ENCODE measurements around the gene CEP104.

CEP104 gene

GRCh38 chr1:3899754-3900149 lies 42.7 kb upstream of the CEP104 start:
- Histone ChIP-seq H3K27ac (replicated peaks) (peak overlapping the region; percentile 99), H3K4me3 (replicated peaks; ENCODE audit: insufficient read depth, low read length) (peak overlapping the region; percentile 91), H3K27me3 (ENCODE audit: insufficient read depth, poor library complexity, severe bottlenecking) (no peaks in the 10 kb centered on the region)
- no peak for DNase-seq (ENCODE audit: low read depth in 1 of 2, low spot score in 1 of 2)
- TF ChIP-seq, protein P1, sequence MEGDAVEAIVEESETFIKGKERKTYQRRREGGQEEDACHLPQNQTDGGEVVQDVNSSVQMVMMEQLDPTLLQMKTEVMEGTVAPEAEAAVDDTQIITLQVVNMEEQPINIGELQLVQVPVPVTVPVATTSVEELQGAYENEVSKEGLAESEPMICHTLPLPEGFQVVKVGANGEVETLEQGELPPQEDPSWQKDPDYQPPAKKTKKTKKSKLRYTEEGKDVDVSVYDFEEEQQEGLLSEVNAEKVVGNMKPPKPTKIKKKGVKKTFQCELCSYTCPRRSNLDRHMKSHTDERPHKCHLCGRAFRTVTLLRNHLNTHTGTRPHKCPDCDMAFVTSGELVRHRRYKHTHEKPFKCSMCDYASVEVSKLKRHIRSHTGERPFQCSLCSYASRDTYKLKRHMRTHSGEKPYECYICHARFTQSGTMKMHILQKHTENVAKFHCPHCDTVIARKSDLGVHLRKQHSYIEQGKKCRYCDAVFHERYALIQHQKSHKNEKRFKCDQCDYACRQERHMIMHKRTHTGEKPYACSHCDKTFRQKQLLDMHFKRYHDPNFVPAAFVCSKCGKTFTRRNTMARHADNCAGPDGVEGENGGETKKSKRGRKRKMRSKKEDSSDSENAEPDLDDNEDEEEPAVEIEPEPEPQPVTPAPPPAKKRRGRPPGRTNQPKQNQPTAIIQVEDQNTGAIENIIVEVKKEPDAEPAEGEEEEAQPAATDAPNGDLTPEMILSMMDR (IDR thresholded peaks at IDR 0.05; ENCODE audit: insufficient read depth, low read length): no peak
- TF ChIP-seq POLR2AphosphoS5 (IDR thresholded peaks at IDR 0.05; ENCODE audit: low read depth): no peak
- no peak for TF ChIP-seq SPI1 (IDR thresholded peaks at IDR 0.05; ENCODE audit: borderline replicate concordance, low read depth)
- TF ChIP-seq, protein P2, sequence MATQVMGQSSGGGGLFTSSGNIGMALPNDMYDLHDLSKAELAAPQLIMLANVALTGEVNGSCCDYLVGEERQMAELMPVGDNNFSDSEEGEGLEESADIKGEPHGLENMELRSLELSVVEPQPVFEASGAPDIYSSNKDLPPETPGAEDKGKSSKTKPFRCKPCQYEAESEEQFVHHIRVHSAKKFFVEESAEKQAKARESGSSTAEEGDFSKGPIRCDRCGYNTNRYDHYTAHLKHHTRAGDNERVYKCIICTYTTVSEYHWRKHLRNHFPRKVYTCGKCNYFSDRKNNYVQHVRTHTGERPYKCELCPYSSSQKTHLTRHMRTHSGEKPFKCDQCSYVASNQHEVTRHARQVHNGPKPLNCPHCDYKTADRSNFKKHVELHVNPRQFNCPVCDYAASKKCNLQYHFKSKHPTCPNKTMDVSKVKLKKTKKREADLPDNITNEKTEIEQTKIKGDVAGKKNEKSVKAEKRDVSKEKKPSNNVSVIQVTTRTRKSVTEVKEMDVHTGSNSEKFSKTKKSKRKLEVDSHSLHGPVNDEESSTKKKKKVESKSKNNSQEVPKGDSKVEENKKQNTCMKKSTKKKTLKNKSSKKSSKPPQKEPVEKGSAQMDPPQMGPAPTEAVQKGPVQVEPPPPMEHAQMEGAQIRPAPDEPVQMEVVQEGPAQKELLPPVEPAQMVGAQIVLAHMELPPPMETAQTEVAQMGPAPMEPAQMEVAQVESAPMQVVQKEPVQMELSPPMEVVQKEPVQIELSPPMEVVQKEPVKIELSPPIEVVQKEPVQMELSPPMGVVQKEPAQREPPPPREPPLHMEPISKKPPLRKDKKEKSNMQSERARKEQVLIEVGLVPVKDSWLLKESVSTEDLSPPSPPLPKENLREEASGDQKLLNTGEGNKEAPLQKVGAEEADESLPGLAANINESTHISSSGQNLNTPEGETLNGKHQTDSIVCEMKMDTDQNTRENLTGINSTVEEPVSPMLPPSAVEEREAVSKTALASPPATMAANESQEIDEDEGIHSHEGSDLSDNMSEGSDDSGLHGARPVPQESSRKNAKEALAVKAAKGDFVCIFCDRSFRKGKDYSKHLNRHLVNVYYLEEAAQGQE (IDR thresholded peaks at IDR 0.05; ENCODE audit: insufficient replicate concordance, low read depth): no peak
- TF ChIP-seq GABPA (IDR thresholded peaks at IDR 0.05; ENCODE audit: low read depth): no peak

DNA sequence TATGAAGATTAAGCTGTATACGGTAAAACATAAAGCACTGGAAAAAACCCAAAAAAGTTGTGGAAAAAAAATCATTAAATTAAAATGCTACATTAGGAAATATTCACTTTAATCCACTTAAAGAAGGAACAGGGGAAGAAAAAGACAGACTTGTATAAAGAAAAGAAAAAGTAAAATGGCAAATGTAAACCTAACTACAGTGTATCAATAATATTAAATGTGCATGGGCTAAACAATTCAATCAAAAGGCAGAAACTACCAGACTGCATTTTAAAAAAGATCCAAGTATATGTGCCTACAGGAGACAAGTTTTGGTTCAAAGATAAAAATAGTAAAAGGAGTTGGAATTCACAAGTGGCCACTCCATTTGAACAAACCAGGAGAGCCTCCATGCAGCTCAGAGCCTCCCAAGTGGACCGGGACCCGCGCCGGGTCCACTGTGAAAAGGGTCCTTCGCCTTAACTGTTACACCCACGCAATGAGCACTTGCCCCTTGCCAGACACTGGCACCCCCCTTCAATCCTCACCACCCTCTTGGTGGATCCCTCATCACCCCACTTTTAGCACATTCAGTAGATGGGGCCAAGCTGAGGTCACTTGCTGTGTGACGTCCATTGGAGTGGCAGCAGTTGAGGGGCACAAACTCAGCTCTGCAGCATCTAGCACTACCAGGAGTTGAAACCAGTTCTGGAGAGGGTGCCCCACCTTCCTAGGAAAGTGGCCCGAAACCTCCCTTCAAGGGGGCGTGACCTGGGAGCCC lies 42.2 kb upstream of the CEP104 start:
- peak overlapping the region; percentile 99 for H3K27ac ChIP-seq (replicated peaks)
- TF ChIP-seq, protein P2 (IDR thresholded peaks at IDR 0.05; ENCODE audit: insufficient replicate concordance, low read depth): no peak
- TF ChIP-seq POLR2AphosphoS5 (IDR thresholded peaks at IDR 0.05; ENCODE audit: low read depth): no peak
- no peak for TF ChIP-seq GABPA (IDR thresholded peaks at IDR 0.05; ENCODE audit: low read depth)
- TF ChIP-seq SPI1 (IDR thresholded peaks at IDR 0.05; ENCODE audit: borderline replicate concordance, low read depth): no peak
- TF ChIP-seq, protein P1 (IDR thresholded peaks at IDR 0.05; ENCODE audit: insufficient read depth, low read length): no peak
- H3K27me3 ChIP-seq (ENCODE audit: insufficient read depth, poor library complexity, severe bottlenecking): no peaks in the 10 kb centered on the region
- peak in 1 of 2 experiments; percentile 31 for DNase-seq (ENCODE audit: low read depth in 1 of 2, low spot score in 1 of 2)
- H3K4me3 ChIP-seq (replicated peaks; ENCODE audit: insufficient read depth, low read length): peak overlapping the region; percentile 91

DNA sequence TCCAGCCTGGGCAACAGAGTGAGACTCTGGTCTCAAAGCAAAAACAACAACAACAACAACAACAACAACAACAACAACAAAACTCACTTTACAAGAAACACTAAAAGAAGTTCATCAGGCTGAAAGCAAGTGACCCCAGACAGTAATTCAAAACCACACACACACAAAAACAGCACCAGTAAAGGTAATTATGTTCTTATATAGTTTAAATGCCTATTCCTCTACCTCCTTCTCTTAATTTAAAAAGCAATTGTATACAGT lies 41.4 kb upstream of the CEP104 start:
- Histone ChIP-seq H3K27ac (replicated peaks) (no peak overlapping the region), H3K4me3 (replicated peaks; ENCODE audit: insufficient read depth, low read length) (no peak overlapping the region), H3K27me3 (ENCODE audit: insufficient read depth, poor library complexity, severe bottlenecking) (no peaks in the 10 kb centered on the region)
- TF ChIP-seq SPI1 (IDR thresholded peaks at IDR 0.05; ENCODE audit: borderline replicate concordance, low read depth) (no peak), GABPA (IDR thresholded peaks at IDR 0.05; ENCODE audit: low read depth) (no peak), POLR2AphosphoS5 (IDR thresholded peaks at IDR 0.05; ENCODE audit: low read depth) (no peak)
- TF ChIP-seq, protein P1 (IDR thresholded peaks at IDR 0.05; ENCODE audit: insufficient read depth, low read length): no peak
- TF ChIP-seq, protein P2 (IDR thresholded peaks at IDR 0.05; ENCODE audit: insufficient replicate concordance, low read depth): no peak
- DNase-seq (ENCODE audit: low read depth in 1 of 2, low spot score in 1 of 2): no peak

Data from HL-60 (cell line).